Effector memory CD4-positive, alpha-beta T cell (primary cell): Measurements from ENCODE around the gene TGFA.
A peak's percentile ranks its signal among the peaks of the same experiment; 100 is the strongest.

Experiments
- DNase-seq, 3 donors: peaks; one replicate each; pipeline ENCODE4 v3.0.0-alpha.2; 2020
- H3K27ac ChIP-seq: 2 replicates; pipeline ENCODE4 v1.7.0; 2013; ENCODE audit warnings: mild to moderate bottlenecking, low read length, moderate library complexity; ENCODE audit not compliant: insufficient read depth, poor library complexity, severe bottlenecking
- H3K27me3 ChIP-seq: replicated peaks from 2 replicates; pipeline ENCODE4 v1.7.0; 2013; ENCODE audit warnings: mild to moderate bottlenecking, low read length; ENCODE audit not compliant: insufficient read depth, control insufficient read depth, poor library complexity, severe bottlenecking
- H3K36me3 ChIP-seq: 2 replicates; pipeline ENCODE4 v1.7.0; 2013; ENCODE audit warnings: mild to moderate bottlenecking, low read length, moderate library complexity; ENCODE audit not compliant: control insufficient read depth, insufficient read depth
- H3K4me1 ChIP-seq: 2 replicates; pipeline ENCODE4 v1.7.0; 2013; ENCODE audit warnings: low read length, mild to moderate bottlenecking; ENCODE audit not compliant: control insufficient read depth, insufficient read depth, poor library complexity, severe bottlenecking
- H3K4me3 ChIP-seq: 2 replicates; pipeline ENCODE4 v1.7.0; 2013; ENCODE audit warnings: low read length, low read depth, mild to moderate bottlenecking; ENCODE audit not compliant: insufficient read depth, poor library complexity, severe bottlenecking
- H3K9me3 ChIP-seq: 2 replicates; pipeline ENCODE4 v1.7.0; 2013; ENCODE audit warnings: mild to moderate bottlenecking, low read length, moderate library complexity; ENCODE audit not compliant: control insufficient read depth

Gene TGFA

DNA sequence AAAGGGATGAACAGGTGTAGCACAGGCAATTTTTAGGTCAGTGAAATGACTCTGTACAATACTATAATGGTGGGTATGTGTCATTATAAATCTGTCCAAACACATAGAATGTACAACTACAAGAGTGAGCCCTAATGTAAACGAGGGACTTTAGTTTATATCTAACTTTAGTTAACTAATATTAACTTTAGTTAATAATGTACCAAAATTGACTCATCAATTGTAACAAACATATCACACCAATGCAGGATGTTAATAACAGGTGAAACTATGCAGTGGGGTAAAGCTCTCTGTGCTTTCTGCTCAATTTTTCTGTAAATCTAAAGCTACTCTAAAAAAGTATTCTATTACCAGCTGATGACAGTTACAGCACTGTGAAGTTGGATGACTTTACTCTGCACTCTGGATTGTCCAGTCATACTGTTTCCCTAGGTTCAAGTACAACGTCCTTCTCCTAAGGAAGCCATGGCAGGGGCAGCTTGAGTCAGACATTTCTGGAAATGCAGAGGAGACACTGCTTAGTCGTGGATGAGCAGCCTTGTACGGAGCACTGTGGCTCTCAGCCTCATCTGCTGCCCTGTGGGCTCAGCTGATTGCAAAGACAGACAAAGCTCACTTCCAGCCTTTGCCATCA is 26.1 kb downstream of the TGFA start:
- DNase-seq: no peak
- Histone ChIP-seq H3K9me3 (no peaks in the 10 kb centered on the region), H3K4me3 (no peak overlapping the region), H3K4me1 (peaks cover 14% of the 10 kb centered on the region), H3K36me3 (no peaks in the 10 kb centered on the region), H3K27ac (no peak overlapping the region), H3K27me3 (no peaks in the 10 kb centered on the region)

DNA sequence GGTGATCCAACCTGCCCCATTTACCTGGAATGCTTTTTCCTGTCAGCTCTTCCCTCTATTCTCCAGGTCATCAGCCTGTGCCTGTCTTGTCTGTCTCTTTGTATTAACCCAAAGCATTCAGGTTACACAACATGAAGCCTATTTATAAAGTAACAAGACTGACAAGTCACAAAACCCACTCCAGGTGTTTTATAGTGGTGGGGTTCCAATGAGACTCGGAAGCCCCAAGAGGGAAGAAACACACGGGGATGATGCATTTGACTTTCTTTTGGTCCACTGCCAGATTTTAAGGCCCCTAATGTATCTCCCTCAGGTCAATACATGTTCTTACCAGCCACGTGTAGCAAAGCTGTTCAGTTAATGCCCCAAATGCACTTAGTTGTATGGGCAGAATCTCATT is 27.5 kb downstream of the TGFA start:
- no peak for DNase-seq
- H3K27me3 ChIP-seq: no peaks in the 10 kb centered on the region
- no peaks in the 10 kb centered on the region for H3K9me3 ChIP-seq
- H3K27ac ChIP-seq: no peak overlapping the region
- no peak overlapping the region for H3K4me3 ChIP-seq
- peaks cover 14% of the 10 kb centered on the region for H3K4me1 ChIP-seq
- no peaks in the 10 kb centered on the region for H3K36me3 ChIP-seq

- peaks cover 14% of the 10 kb centered on the region for H3K4me1 ChIP-seq
Observed at GRCh38 chr2:70525032-70525431, 28.6 kb downstream of the TGFA start.

GRCh38 chr2:70523996-70524965 is 29.3 kb downstream of the TGFA start:
- Histone ChIP-seq H3K4me3 (no peak overlapping the region), H3K27me3 (no peaks in the 10 kb centered on the region), H3K9me3 (no peaks in the 10 kb centered on the region), H3K36me3 (no peaks in the 10 kb centered on the region), H3K27ac (peak overlapping the region; percentile 44), H3K4me1 (peaks cover 14% of the 10 kb centered on the region)
- peak in 2 of 3 donors; percentile 5 to 7 for DNase-seq

More at GRCh38 chr2:70525032-70525431, 28.6 kb downstream of the TGFA start:
- Histone ChIP-seq H3K9me3 (no peaks in the 10 kb centered on the region), H3K4me3 (no peak overlapping the region), H3K27ac (peak overlapping the region; percentile 44), H3K36me3 (no peaks in the 10 kb centered on the region), H3K27me3 (no peaks in the 10 kb centered on the region)
- no peak for DNase-seq

DNA sequence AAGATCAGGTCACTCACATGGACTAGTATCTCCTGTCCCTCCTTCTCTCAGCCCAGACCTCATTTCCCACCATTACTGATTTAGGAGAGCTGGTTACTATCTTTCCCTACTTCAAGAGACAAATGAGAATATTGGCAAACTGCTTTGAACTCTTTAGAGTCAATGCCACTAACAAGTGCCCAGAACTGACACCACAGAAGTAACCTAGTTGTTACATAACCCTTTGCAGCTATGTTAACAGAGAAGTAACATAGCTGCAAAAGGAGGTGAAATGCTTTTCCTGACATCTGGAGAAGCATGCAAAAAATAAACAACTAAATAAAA is 30.0 kb downstream of the TGFA start:
- Histone ChIP-seq H3K4me1 (peaks cover 14% of the 10 kb centered on the region), H3K27ac (no peak overlapping the region), H3K36me3 (no peaks in the 10 kb centered on the region), H3K27me3 (no peaks in the 10 kb centered on the region), H3K4me3 (no peak overlapping the region), H3K9me3 (no peaks in the 10 kb centered on the region)
- no peak for DNase-seq

DNA sequence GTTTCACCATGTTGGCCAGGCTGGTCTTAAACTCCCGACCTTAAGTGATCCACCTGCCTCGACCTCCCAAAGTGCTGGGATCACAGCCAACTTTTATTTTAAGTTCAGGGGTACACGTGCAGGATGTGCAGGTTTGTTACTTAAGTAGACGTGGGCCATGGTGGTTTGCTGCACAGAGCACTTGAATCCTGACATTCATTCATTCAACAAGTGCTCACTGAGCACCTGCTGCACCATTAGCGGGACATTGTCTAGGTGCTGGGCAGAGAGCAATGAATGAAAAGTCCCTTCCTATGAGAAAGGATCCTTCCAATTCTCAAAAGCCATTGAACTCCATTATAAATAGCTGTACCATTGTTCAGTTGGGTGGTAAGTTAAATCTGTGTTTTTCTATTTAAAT is 31.0 kb downstream of the TGFA start:
- Histone ChIP-seq H3K27me3 (no peaks in the 10 kb centered on the region), H3K4me1 (peaks cover 14% of the 10 kb centered on the region), H3K36me3 (no peaks in the 10 kb centered on the region), H3K27ac (no peak overlapping the region), H3K4me3 (no peak overlapping the region), H3K9me3 (no peaks in the 10 kb centered on the region)
- DNase-seq: no peak

DNA sequence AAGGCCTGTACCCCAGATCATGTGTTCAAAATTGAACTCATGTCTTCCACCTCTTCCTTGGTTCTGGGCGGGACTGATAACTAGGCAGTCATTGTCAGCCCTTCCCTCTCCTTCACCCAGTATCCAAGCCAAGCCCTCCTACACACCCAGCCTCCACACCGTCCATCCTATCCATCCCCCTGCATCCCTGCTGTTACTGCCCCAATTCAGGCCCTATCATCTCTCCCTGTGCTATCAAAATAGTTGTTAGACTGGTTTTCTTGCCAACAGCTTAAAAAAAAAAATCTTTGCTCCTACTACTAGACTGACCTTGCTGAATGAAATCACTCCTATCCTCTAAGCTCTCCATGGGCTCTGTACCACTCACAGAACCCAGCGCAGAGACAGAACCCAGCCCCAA is 32.8 kb downstream of the TGFA start:
- Histone ChIP-seq H3K4me1 (peaks cover 14% of the 10 kb centered on the region), H3K27ac (no peak overlapping the region), H3K27me3 (no peaks in the 10 kb centered on the region), H3K9me3 (no peaks in the 10 kb centered on the region), H3K4me3 (no peak overlapping the region), H3K36me3 (no peaks in the 10 kb centered on the region)
- no peak for DNase-seq

DNA sequence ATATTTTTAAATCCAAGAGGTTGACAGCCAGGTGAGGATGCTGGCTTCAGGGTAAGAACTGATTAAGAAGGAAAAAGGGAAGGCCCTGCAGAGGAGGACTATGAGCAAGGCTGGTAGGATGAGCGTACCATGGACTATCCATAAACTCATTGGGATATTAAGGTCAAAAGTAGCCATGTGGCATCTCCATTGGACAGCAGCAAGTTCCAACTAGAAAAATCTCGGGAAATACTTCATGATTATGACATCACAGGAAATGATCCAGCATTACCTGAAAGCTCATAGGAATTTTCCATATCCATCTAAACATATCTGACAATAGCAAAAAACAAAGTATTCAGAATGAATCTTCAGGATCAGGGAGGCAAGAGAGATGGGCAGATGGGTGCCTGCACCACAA is 34.2 kb downstream of the TGFA start:
- Histone ChIP-seq H3K4me3 (no peak overlapping the region), H3K27me3 (no peaks in the 10 kb centered on the region), H3K9me3 (no peaks in the 10 kb centered on the region), H3K27ac (no peak overlapping the region), H3K36me3 (no peaks in the 10 kb centered on the region), H3K4me1 (peaks cover 10% of the 10 kb centered on the region)
- DNase-seq: no peak

GRCh38 chr2:70518557-70518956 is 35.1 kb downstream of the TGFA start:
- DNase-seq: no peak
- Histone ChIP-seq H3K9me3 (no peaks in the 10 kb centered on the region), H3K36me3 (no peaks in the 10 kb centered on the region), H3K27ac (no peak overlapping the region), H3K4me3 (no peak overlapping the region), H3K4me1 (peaks cover 3% of the 10 kb centered on the region), H3K27me3 (no peaks in the 10 kb centered on the region)

- DNase-seq: no peak
- no peaks in the 10 kb centered on the region for H3K9me3 ChIP-seq
- H3K36me3 ChIP-seq: no peaks in the 10 kb centered on the region
- H3K4me1 ChIP-seq: no peaks in the 10 kb centered on the region
- H3K27me3 ChIP-seq: no peaks in the 10 kb centered on the region
- H3K4me3 ChIP-seq: no peak overlapping the region
- no peak overlapping the region for H3K27ac ChIP-seq
Observed at GRCh38 chr2:70517804-70518203, 35.8 kb downstream of the TGFA start.
